Adrenal gland (tissue), 5 donors: ENCODE measurements around the gene PRDM1.

ENCODE experiments used
- CTCF ChIP-seq, 6 experiments: fragments of 450-650 bp in 4 of 6; fragments of 200-600 bp in 2 of 6; sonication (generic) in 1 of 6; IDR thresholded peaks; 1 replicate in 5 of 6; 2 replicates in 1 of 6; pipeline versions ENCODE4 v1.5.1 to v1.8.0; 2016 to 2021; ENCODE audit warnings: antibody characterized with exemption in 6 of 6, mild to moderate bottlenecking in 2 of 6, moderate library complexity in 1 of 6
- POLR2A ChIP-seq, 2 donors: fragments of 450-650 bp; IDR thresholded peaks; one replicate each; pipeline ENCODE4 v1.6.1; 2017; ENCODE audit warnings: antibody characterized with exemption in 2 of 2, mild to moderate bottlenecking in 2 of 2, moderate library complexity in 1 of 2
- donor health status: DM: no; HTN: no; CAD: no.

GRCh38 chr6:106125925-106126435 lies 39.8 kb downstream of the PRDM1 start:
- TF ChIP-seq POLR2A (IDR thresholded peaks at IDR 0.05) (no peak), CTCF (IDR thresholded peaks at IDR 0.05) (no peak)
